Measurements from ENCODE around the gene GPHA2. TPM values are rescaled to one million over a fixed set of nuclear protein-coding genes. Genes with fewer than 3 reads are reported as not detected.
A peak's percentile ranks its signal among the peaks of the same experiment; 100 is the strongest.

Gene GPHA2
- polyA plus RNA-seq, 2 of the 4 experiments (the other 2 are of a cell fraction) = not detected

DNA sequence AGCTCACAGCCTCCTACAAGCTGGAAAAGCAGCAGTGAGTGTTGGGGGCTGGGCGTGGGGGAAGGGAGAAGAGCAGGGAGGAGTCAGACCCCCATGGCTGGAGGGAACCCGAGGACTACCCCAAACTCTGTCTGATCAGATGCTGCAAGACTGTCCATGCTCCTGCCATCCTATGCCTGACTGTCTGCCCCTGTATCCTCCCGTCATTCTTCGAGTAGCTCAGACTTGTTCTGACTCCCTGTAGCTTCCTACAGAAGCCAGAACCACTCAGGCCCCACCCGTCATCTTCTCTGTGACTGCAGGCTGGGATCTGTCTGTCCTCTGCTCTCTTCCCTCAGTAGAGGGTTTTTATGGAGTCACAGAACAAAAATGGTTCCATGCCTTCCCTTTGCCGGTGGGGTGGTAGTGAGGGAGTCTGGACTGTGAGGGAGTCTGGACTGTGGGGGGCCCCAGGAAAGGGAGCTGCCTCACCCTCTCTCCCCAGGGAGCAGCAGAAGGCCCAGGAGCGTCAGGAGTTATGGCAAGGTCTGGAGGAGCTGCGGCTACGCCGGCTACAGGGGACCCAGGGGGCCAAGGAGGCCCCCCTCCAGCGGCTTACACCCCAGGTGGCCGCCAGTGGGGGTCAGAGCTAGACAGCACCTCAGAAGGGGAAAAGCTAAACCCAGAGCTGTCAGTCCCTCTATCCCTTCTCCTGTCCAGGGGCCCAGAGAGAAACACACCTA lies 2.3 kb downstream of the GPHA2 start:
- CTCF ChIA-PET = interaction anchor here (0.6 to 2.3 kb wide), 12 partner anchors 8 to 85 kb away, joined by 3 to 10 read pairs (median 4); partner anchors contain the start of genes ARL2 and BATF2
- ATAC-seq = peak in 1 of 2 experiments; percentile 38; a peak in 3 of 6 replicates
- POLR2A ChIA-PET = interaction anchor here (0.6 to 1.0 kb wide), 2 partner anchors 10 to 21 kb away, joined by 3 to 5 read pairs; no protein-coding TSS in a partner anchor
- WGBS (ENCODE audit: missing lambda C conversion rate) = 86% methylated on average over 7 of the region's 12 CpGs
- no peaks in the 10 kb centered on the region for H3K4me1 ChIP-seq
- no peak for FAIRE-seq
- TF ChIP-seq HOXB13 (CRISPR knock-in tag; IDR thresholded peaks at IDR 0.05; ENCODE audit: low read depth) (no peak), ZFP36 (IDR thresholded peaks at IDR 0.05; ENCODE audit: borderline replicate concordance, partially characterized antibody) (no peak), TP53 (CRISPR knock-in tag; IDR thresholded peaks at IDR 0.05) (no peak), FOXS1 (CRISPR knock-in tag; IDR thresholded peaks at IDR 0.05) (no peak), JUNB (IDR thresholded peaks at IDR 0.05) (no peak), CHD2 (IDR thresholded peaks at IDR 0.05; ENCODE audit: low read length, partially characterized antibody) (no peak), HOXB5 (CRISPR knock-in tag; IDR thresholded peaks at IDR 0.05) (no peak), FOSB (CRISPR knock-in tag; IDR thresholded peaks at IDR 0.05) (no peak), EP300 (IDR thresholded peaks at IDR 0.05) (no peak), KDM5A (IDR thresholded peaks at IDR 0.05) (no peak), ZSCAN20 (CRISPR knock-in tag; IDR thresholded peaks at IDR 0.05) (no peak), KDM1A (IDR thresholded peaks at IDR 0.05; ENCODE audit: low read depth) (no peak), RCOR1 (IDR thresholded peaks at IDR 0.05; ENCODE audit: low read depth, low read length) (no peak), GATA3 (IDR thresholded peaks at IDR 0.05; ENCODE audit: borderline replicate concordance) (no peak), ZC3H11A (IDR thresholded peaks at IDR 0.05) (no peak), CEBPB (IDR thresholded peaks at IDR 0.05) (no peak), HOXA7 (CRISPR knock-in tag; IDR thresholded peaks at IDR 0.05) (no peak)
- TF ChIP-seq, protein P1, sequence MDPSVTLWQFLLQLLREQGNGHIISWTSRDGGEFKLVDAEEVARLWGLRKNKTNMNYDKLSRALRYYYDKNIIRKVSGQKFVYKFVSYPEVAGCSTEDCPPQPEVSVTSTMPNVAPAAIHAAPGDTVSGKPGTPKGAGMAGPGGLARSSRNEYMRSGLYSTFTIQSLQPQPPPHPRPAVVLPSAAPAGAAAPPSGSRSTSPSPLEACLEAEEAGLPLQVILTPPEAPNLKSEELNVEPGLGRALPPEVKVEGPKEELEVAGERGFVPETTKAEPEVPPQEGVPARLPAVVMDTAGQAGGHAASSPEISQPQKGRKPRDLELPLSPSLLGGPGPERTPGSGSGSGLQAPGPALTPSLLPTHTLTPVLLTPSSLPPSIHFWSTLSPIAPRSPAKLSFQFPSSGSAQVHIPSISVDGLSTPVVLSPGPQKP (IDR thresholded peaks at IDR 0.05; ENCODE audit: low read depth, low read length) = no peak
- TF ChIP-seq, protein P2, sequence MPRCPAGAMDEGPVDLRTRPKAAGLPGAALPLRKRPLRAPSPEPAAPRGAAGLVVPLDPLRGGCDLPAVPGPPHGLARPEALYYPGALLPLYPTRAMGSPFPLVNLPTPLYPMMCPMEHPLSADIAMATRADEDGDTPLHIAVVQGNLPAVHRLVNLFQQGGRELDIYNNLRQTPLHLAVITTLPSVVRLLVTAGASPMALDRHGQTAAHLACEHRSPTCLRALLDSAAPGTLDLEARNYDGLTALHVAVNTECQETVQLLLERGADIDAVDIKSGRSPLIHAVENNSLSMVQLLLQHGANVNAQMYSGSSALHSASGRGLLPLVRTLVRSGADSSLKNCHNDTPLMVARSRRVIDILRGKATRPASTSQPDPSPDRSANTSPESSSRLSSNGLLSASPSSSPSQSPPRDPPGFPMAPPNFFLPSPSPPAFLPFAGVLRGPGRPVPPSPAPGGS (IDR thresholded peaks at IDR 0.05) = no peak
- TF ChIP-seq, protein P3, sequence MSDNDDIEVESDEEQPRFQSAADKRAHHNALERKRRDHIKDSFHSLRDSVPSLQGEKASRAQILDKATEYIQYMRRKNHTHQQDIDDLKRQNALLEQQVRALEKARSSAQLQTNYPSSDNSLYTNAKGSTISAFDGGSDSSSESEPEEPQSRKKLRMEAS (IDR thresholded peaks at IDR 0.05) = no peak
- H3K27ac ChIP-seq = no peak overlapping the region
- no peak overlapping the region for H3K4me3 ChIP-seq
- no peak overlapping the region for H3K4me2 ChIP-seq
- no peaks in the 10 kb centered on the region for H3K9me3 ChIP-seq
- no peak for DNase-seq (ENCODE audit: low read depth in 1 of 2, low spot score in 1 of 2)

DNA sequence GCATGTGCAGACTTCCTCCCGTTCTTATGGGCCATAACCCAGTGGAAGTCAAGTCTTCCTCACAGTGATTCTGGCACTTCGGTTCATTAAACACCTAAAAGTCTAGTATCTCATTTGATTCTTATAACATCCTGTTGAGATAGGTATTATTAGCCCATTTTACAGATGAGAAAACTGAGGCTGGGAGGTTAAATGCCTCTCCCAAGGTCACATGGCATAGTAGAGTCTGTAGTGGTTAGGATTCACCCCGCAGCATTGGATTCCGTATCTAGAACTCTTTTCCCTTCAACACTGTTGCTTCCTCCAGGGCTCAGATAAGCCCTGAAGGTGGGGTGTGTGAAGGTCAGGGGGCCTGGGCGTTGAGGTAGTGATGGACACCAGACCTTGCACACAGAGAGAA lies 3.4 kb downstream of the GPHA2 start:
- POLR2A ChIA-PET = no interaction called here
- CTCF ChIA-PET = interaction anchor here (1.0 to 2.3 kb wide), 3 partner anchors 10 to 82 kb away, joined by 4 to 10 read pairs (median 5); partner anchors contain the start of genes ARL2 and BATF2
- Histone ChIP-seq H3K9me3 (no peaks in the 10 kb centered on the region), H3K27ac (no peak overlapping the region), H3K4me1 (no peaks in the 10 kb centered on the region), H3K4me2 (no peak overlapping the region), H3K4me3 (no peak overlapping the region)
- DNase-seq (ENCODE audit: low read depth in 1 of 2, low spot score in 1 of 2) = no peak
- WGBS (ENCODE audit: missing lambda C conversion rate) = 74% methylated on average over 5 of the region's 5 CpGs
- TF ChIP-seq, protein P4, sequence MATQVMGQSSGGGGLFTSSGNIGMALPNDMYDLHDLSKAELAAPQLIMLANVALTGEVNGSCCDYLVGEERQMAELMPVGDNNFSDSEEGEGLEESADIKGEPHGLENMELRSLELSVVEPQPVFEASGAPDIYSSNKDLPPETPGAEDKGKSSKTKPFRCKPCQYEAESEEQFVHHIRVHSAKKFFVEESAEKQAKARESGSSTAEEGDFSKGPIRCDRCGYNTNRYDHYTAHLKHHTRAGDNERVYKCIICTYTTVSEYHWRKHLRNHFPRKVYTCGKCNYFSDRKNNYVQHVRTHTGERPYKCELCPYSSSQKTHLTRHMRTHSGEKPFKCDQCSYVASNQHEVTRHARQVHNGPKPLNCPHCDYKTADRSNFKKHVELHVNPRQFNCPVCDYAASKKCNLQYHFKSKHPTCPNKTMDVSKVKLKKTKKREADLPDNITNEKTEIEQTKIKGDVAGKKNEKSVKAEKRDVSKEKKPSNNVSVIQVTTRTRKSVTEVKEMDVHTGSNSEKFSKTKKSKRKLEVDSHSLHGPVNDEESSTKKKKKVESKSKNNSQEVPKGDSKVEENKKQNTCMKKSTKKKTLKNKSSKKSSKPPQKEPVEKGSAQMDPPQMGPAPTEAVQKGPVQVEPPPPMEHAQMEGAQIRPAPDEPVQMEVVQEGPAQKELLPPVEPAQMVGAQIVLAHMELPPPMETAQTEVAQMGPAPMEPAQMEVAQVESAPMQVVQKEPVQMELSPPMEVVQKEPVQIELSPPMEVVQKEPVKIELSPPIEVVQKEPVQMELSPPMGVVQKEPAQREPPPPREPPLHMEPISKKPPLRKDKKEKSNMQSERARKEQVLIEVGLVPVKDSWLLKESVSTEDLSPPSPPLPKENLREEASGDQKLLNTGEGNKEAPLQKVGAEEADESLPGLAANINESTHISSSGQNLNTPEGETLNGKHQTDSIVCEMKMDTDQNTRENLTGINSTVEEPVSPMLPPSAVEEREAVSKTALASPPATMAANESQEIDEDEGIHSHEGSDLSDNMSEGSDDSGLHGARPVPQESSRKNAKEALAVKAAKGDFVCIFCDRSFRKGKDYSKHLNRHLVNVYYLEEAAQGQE (IDR thresholded peaks at IDR 0.05) = no peak
- TF ChIP-seq, protein P5, sequence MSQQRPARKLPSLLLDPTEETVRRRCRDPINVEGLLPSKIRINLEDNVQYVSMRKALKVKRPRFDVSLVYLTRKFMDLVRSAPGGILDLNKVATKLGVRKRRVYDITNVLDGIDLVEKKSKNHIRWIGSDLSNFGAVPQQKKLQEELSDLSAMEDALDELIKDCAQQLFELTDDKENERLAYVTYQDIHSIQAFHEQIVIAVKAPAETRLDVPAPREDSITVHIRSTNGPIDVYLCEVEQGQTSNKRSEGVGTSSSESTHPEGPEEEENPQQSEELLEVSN (IDR thresholded peaks at IDR 0.05; ENCODE audit: borderline replicate concordance, low read depth) = no peak
- TF ChIP-seq, protein P6, sequence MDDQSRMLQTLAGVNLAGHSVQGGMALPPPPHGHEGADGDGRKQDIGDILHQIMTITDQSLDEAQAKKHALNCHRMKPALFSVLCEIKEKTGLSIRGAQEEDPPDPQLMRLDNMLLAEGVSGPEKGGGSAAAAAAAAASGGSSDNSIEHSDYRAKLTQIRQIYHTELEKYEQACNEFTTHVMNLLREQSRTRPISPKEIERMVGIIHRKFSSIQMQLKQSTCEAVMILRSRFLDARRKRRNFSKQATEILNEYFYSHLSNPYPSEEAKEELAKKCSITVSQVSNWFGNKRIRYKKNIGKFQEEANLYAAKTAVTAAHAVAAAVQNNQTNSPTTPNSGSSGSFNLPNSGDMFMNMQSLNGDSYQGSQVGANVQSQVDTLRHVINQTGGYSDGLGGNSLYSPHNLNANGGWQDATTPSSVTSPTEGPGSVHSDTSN (IDR thresholded peaks at IDR 0.05) = no peak
- TF ChIP-seq BHLHE40 (IDR thresholded peaks at IDR 0.05; ENCODE audit: low read depth, low read length) (no peak), CHD2 (IDR thresholded peaks at IDR 0.05; ENCODE audit: low read length, partially characterized antibody) (no peak), ESRRA (IDR thresholded peaks at IDR 0.05; ENCODE audit: borderline replicate concordance, low read length) (no peak), EHMT2 (IDR thresholded peaks at IDR 0.05; ENCODE audit: low read depth) (no peak), ZSCAN20 (CRISPR knock-in tag; IDR thresholded peaks at IDR 0.05) (no peak), CBX8 (IDR thresholded peaks at IDR 0.05) (no peak), HOXB5 (CRISPR knock-in tag; IDR thresholded peaks at IDR 0.05) (no peak)
- no peak for FAIRE-seq
- no peak for ATAC-seq
